ENCODE results near the gene CTNND1.
"Not testable (repeated sequence)": the region's sequence is repeated elsewhere in the genome, so short reads cannot be mapped to it uniquely, and the experiment has no call there.

DNA sequence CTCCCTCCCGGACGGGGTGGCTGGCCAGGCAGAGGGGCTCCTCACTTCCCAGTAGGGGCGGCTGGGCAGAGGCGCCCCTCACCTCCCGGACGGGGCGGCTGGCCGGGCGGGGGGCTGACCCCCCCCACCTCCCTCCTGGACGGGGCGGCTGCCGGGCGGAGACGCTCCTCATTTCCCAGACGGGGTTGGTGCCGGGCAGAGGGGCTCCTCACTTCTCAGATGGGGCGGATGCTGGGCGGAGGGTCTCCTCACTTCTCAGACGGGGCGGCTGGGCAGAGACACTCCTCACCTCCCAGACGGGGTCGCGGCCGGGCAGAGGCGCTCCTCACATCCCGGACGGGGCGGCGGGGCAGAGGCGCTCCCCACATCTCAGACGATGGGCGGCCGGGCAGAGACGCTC lies 44.9 kb upstream of the CTNND1 start:
- TF ChIP-seq POLR2A, EP300 (IDR thresholded peaks at IDR 0.05): not testable (repeated sequence)

Data from ovary (tissue), 1 donor.